ENCODE measurements around the gene ACSL4. TPM values are rescaled to one million over a fixed set of nuclear protein-coding genes. Genes with fewer than 3 reads are reported as not detected.
"Not testable (repeated sequence)": the region's sequence is repeated elsewhere in the genome, so short reads cannot be mapped to it uniquely, and the experiment has no call there.

The ACSL4 gene
- total RNA-seq, 1 experiment from 2014 or later = 55.2 TPM

- TF ChIP-seq CTCF (IDR thresholded peaks at IDR 0.05) (no peak), SIN3A (IDR thresholded peaks at IDR 0.05; ENCODE audit: borderline replicate concordance, insufficient read depth, low read depth, low read length) (no peak), TCF7L2 (IDR thresholded peaks at IDR 0.05; ENCODE audit: low read depth, low read length) (no peak), POLR2AphosphoS5 (IDR thresholded peaks at IDR 0.05; ENCODE audit: low read depth, low read length) (no peak), REST (IDR thresholded peaks at IDR 0.05; ENCODE audit: insufficient read depth in 1 of 2, low read depth in 2 of 2, low read length in 1 of 2) (no peak)
- Histone ChIP-seq H3K27me3 (ENCODE audit: control insufficient read depth, insufficient read depth, low read length) (no peaks in the 10 kb centered on the region), H3K4me1 (ENCODE audit: control insufficient read depth, insufficient read depth, low read length) (no peaks in the 10 kb centered on the region), H3K9me3 (ENCODE audit: control insufficient read depth, insufficient read depth, low read depth, low read length) (no peaks in the 10 kb centered on the region), H3K36me3 (ENCODE audit: control insufficient read depth, insufficient read depth, low read length) (no peaks in the 10 kb centered on the region; the same call in 1 of the 2 replicates), H3K27ac (ENCODE audit: low read length) (no peak overlapping the region), H3K4me3 (ENCODE audit: low read depth in 2 of 2, low read length in 2 of 2) (no peak overlapping the region)
- no peak for DNase-seq (ENCODE audit: low read depth, low spot score)
- BruUV-seq (replicated peaks) = no TSS peak
- POLR2A ChIA-PET = no interaction called here
- no peak for ATAC-seq
- intact Hi-C loops (cut with micrococcal nuclease; ENCODE audit: unreplicated experiment) (no loop called here), in situ Hi-C loops (cut with HindIII; ENCODE audit: low pct_unique_long_range_greater_than_20kb, low sequenced_read_pairs) (no loop called here)
- CTCF ChIA-PET = no interaction called here
Measured at GRCh38 chrX:109672239-109672638, 60.8 kb downstream of the ACSL4 start.

- intact Hi-C loops (cut with micrococcal nuclease; ENCODE audit: unreplicated experiment); H3K4me1 ChIP-seq (ENCODE audit: control insufficient read depth, insufficient read depth, low read length); H3K9me3 ChIP-seq (ENCODE audit: control insufficient read depth, insufficient read depth, low read depth, low read length); in situ Hi-C loops (cut with HindIII; ENCODE audit: low pct_unique_long_range_greater_than_20kb, low sequenced_read_pairs); CTCF ChIA-PET; H3K27ac ChIP-seq (ENCODE audit: low read length); ATAC-seq; DNase-seq (ENCODE audit: low read depth, low spot score); H3K4me3 ChIP-seq (ENCODE audit: low read depth in 2 of 2, low read length in 2 of 2); H3K36me3 ChIP-seq (ENCODE audit: control insufficient read depth, insufficient read depth, low read length); BruUV-seq (replicated peaks); H3K27me3 ChIP-seq (ENCODE audit: control insufficient read depth, insufficient read depth, low read length); POLR2A ChIA-PET: not testable (repeated sequence)
Measured at GRCh38 chrX:109671170-109671569, 61.9 kb downstream of the ACSL4 start.

- H3K4me3 ChIP-seq (ENCODE audit: low read depth in 2 of 2, low read length in 2 of 2) = no peak overlapping the region
- intact Hi-C loops (cut with micrococcal nuclease; ENCODE audit: unreplicated experiment) (no loop called here), in situ Hi-C loops (cut with HindIII; ENCODE audit: low pct_unique_long_range_greater_than_20kb, low sequenced_read_pairs) (no loop called here)
- ChIA-PET CTCF (no interaction called here), POLR2A (no interaction called here)
- DNase-seq (ENCODE audit: low read depth, low spot score) (no peak), ATAC-seq (no peak)
- H3K4me1 ChIP-seq (ENCODE audit: control insufficient read depth, insufficient read depth, low read length) = no peaks in the 10 kb centered on the region
- no peak overlapping the region for H3K27ac ChIP-seq (ENCODE audit: low read length)
- no peaks in the 10 kb centered on the region; the same call in 1 of the 2 replicates for H3K36me3 ChIP-seq (ENCODE audit: control insufficient read depth, insufficient read depth, low read length)
- no peaks in the 10 kb centered on the region for H3K9me3 ChIP-seq (ENCODE audit: control insufficient read depth, insufficient read depth, low read depth, low read length)
- H3K27me3 ChIP-seq (ENCODE audit: control insufficient read depth, insufficient read depth, low read length) = no peaks in the 10 kb centered on the region
- no TSS peak for BruUV-seq (replicated peaks)
- TF ChIP-seq REST (IDR thresholded peaks at IDR 0.05; ENCODE audit: insufficient read depth in 1 of 2, low read depth in 2 of 2, low read length in 1 of 2) = no peak
- TF ChIP-seq POLR2AphosphoS5 (IDR thresholded peaks at IDR 0.05; ENCODE audit: low read depth, low read length) = no peak
Measured at GRCh38 chrX:109667986-109668385, 65.1 kb downstream of the ACSL4 start.

Measured in Panc1 (cell line).